ENCODE data around the gene POLR2E. TPM values are rescaled to one million over a fixed set of nuclear protein-coding genes. Genes with fewer than 3 reads are reported as not detected.

The POLR2E gene
- total and polyA plus RNA-seq, 2 of the 8 experiments (the other 6 are each of a cell fraction or from before 2014, with no cell fraction given) = 281 to 381 TPM

- TF ChIP-seq E2F6 (IDR thresholded peaks at IDR 0.05) = no peak
- TF ChIP-seq CTCF (IDR thresholded peaks at IDR 0.05; ENCODE audit: control extremely low read depth in 1 of 3, insufficient read depth in 1 of 3, low read depth in 1 of 3, low read length in 3 of 3) = no peak
- TF ChIP-seq SP2 (IDR thresholded peaks at IDR 0.05; ENCODE audit: low read length) = no peak
- TF ChIP-seq RAD21 (IDR thresholded peaks at IDR 0.05 in 1 of 2, conservative IDR thresholded peaks at IDR 0.05 in 1 of 2; ENCODE audit: low read depth in 2 of 2, low read length in 2 of 2) = no peak
- TF ChIP-seq BRCA1 (IDR thresholded peaks at IDR 0.05; ENCODE audit: low read depth, low read length) = no peak
- TF ChIP-seq TCF12 (IDR thresholded peaks at IDR 0.05; ENCODE audit: low read depth, low read length) = no peak
- TF ChIP-seq ATF2 (IDR thresholded peaks at IDR 0.05; ENCODE audit: low read length) = no peak
- TF ChIP-seq CBX8 (IDR thresholded peaks at IDR 0.05; ENCODE audit: borderline replicate concordance, low read depth, low read length) = no peak
Observed at GRCh38 chr19:1123885-1124677, 28.9 kb upstream of the POLR2E start (continued).
